ENCODE results near the gene OR2A1.
"Not testable (repeated sequence)": the region's sequence is repeated elsewhere in the genome, so short reads cannot be mapped to it uniquely, and the experiment has no call there.

OR2A1 gene

GRCh38 chr7:144305156-144305555, 7.1 kb upstream of the OR2A1 start:
- H3K4me1 ChIP-seq (ENCODE audit: control extremely low read depth in 1 of 4, control insufficient read depth in 4 of 4, insufficient read depth in 4 of 4, low read length in 3 of 4); H3K36me3 ChIP-seq (ENCODE audit: control insufficient read depth in 4 of 4, insufficient read depth in 4 of 4, low read length in 3 of 4); H3K27ac ChIP-seq (ENCODE audit: insufficient read depth in 1 of 2, low read depth in 1 of 2, low read length in 2 of 2, poor library complexity in 1 of 2, severe bottlenecking in 2 of 2); H3K27me3 ChIP-seq (replicated peaks in 2 of 5; ENCODE audit: control insufficient read depth in 4 of 5, insufficient read depth in 5 of 5, low read length in 4 of 5); H3K9me3 ChIP-seq (ENCODE audit: control extremely low read depth in 1 of 5, control insufficient read depth in 4 of 5, insufficient read depth in 2 of 5, low read depth in 1 of 5, low read length in 4 of 5); H3K4me3 ChIP-seq (ENCODE audit: control insufficient read depth in 1 of 7, extremely low read depth in 1 of 7, insufficient read depth in 4 of 7, low read depth in 2 of 7, low read length in 6 of 7); DNase-seq; CTCF ChIA-PET; POLR2A ChIA-PET: not testable (repeated sequence)
- WGBS (ENCODE audit: insufficient coverage), result no CpG with 5 or more reads among the region's 2 CpGs

GRCh38 chr7:144309702-144310101, 2.5 kb upstream of the OR2A1 start:
- CTCF ChIA-PET, result not testable (repeated sequence)

GRCh38 chr7:144311218-144311617, 1.0 kb upstream of the OR2A1 start:
- CTCF ChIA-PET; DNase-seq; H3K4me1 ChIP-seq (ENCODE audit: control extremely low read depth in 1 of 4, control insufficient read depth in 4 of 4, insufficient read depth in 4 of 4, low read length in 3 of 4); H3K9me3 ChIP-seq (ENCODE audit: control extremely low read depth in 1 of 5, control insufficient read depth in 4 of 5, insufficient read depth in 2 of 5, low read depth in 1 of 5, low read length in 4 of 5); H3K27me3 ChIP-seq (replicated peaks in 2 of 5; ENCODE audit: control insufficient read depth in 4 of 5, insufficient read depth in 5 of 5, low read length in 4 of 5); H3K27ac ChIP-seq (ENCODE audit: insufficient read depth in 1 of 2, low read depth in 1 of 2, low read length in 2 of 2, poor library complexity in 1 of 2, severe bottlenecking in 2 of 2); H3K4me3 ChIP-seq (ENCODE audit: control insufficient read depth in 1 of 7, extremely low read depth in 1 of 7, insufficient read depth in 4 of 7, low read depth in 2 of 7, low read length in 6 of 7); POLR2A ChIA-PET; H3K36me3 ChIP-seq (ENCODE audit: control insufficient read depth in 4 of 4, insufficient read depth in 4 of 4, low read length in 3 of 4): not testable (repeated sequence)
- WGBS (ENCODE audit: insufficient coverage), result no CpG with 5 or more reads among the region's 2 CpGs

More at GRCh38 chr7:144309702-144310101, 2.5 kb upstream of the OR2A1 start:
- H3K9me3 ChIP-seq (ENCODE audit: control extremely low read depth in 1 of 5, control insufficient read depth in 4 of 5, insufficient read depth in 2 of 5, low read depth in 1 of 5, low read length in 4 of 5); H3K4me3 ChIP-seq (ENCODE audit: control insufficient read depth in 1 of 7, extremely low read depth in 1 of 7, insufficient read depth in 4 of 7, low read depth in 2 of 7, low read length in 6 of 7); H3K27ac ChIP-seq (ENCODE audit: insufficient read depth in 1 of 2, low read depth in 1 of 2, low read length in 2 of 2, poor library complexity in 1 of 2, severe bottlenecking in 2 of 2); POLR2A ChIA-PET; DNase-seq; H3K27me3 ChIP-seq (replicated peaks in 2 of 5; ENCODE audit: control insufficient read depth in 4 of 5, insufficient read depth in 5 of 5, low read length in 4 of 5); H3K36me3 ChIP-seq (ENCODE audit: control insufficient read depth in 4 of 4, insufficient read depth in 4 of 4, low read length in 3 of 4); H3K4me1 ChIP-seq (ENCODE audit: control extremely low read depth in 1 of 4, control insufficient read depth in 4 of 4, insufficient read depth in 4 of 4, low read length in 3 of 4): not testable (repeated sequence)
- no CpG with 5 or more reads among the region's 2 CpGs for WGBS (ENCODE audit: insufficient coverage)

GRCh38 chr7:144317537-144317936, 5.3 kb downstream of the OR2A1 start:
- H3K4me3 ChIP-seq (ENCODE audit: control insufficient read depth in 1 of 7, extremely low read depth in 1 of 7, insufficient read depth in 4 of 7, low read depth in 2 of 7, low read length in 6 of 7); H3K36me3 ChIP-seq (ENCODE audit: control insufficient read depth in 4 of 4, insufficient read depth in 4 of 4, low read length in 3 of 4); DNase-seq; H3K9me3 ChIP-seq (ENCODE audit: control extremely low read depth in 1 of 5, control insufficient read depth in 4 of 5, insufficient read depth in 2 of 5, low read depth in 1 of 5, low read length in 4 of 5); H3K27ac ChIP-seq (ENCODE audit: insufficient read depth in 1 of 2, low read depth in 1 of 2, low read length in 2 of 2, poor library complexity in 1 of 2, severe bottlenecking in 2 of 2); H3K27me3 ChIP-seq (replicated peaks in 2 of 5; ENCODE audit: control insufficient read depth in 4 of 5, insufficient read depth in 5 of 5, low read length in 4 of 5); CTCF ChIA-PET; POLR2A ChIA-PET; H3K4me1 ChIP-seq (ENCODE audit: control extremely low read depth in 1 of 4, control insufficient read depth in 4 of 4, insufficient read depth in 4 of 4, low read length in 3 of 4): not testable (repeated sequence)
- no CpG with 5 or more reads among the region's 1 CpG for WGBS (ENCODE audit: insufficient coverage)

- DNase-seq; POLR2A ChIA-PET; H3K4me3 ChIP-seq (ENCODE audit: control insufficient read depth in 1 of 7, extremely low read depth in 1 of 7, insufficient read depth in 4 of 7, low read depth in 2 of 7, low read length in 6 of 7); H3K27ac ChIP-seq (ENCODE audit: insufficient read depth in 1 of 2, low read depth in 1 of 2, low read length in 2 of 2, poor library complexity in 1 of 2, severe bottlenecking in 2 of 2); H3K27me3 ChIP-seq (replicated peaks in 2 of 5; ENCODE audit: control insufficient read depth in 4 of 5, insufficient read depth in 5 of 5, low read length in 4 of 5); H3K9me3 ChIP-seq (ENCODE audit: control extremely low read depth in 1 of 5, control insufficient read depth in 4 of 5, insufficient read depth in 2 of 5, low read depth in 1 of 5, low read length in 4 of 5); CTCF ChIA-PET; H3K36me3 ChIP-seq (ENCODE audit: control insufficient read depth in 4 of 4, insufficient read depth in 4 of 4, low read length in 3 of 4); H3K4me1 ChIP-seq (ENCODE audit: control extremely low read depth in 1 of 4, control insufficient read depth in 4 of 4, insufficient read depth in 4 of 4, low read length in 3 of 4): not testable (repeated sequence)
- no CpG with 5 or more reads among the region's 2 CpGs for WGBS (ENCODE audit: insufficient coverage)
Measured at GRCh38 chr7:144319547-144319946, 7.3 kb downstream of the OR2A1 start.

GRCh38 chr7:144321677-144322206, 9.5 kb downstream of the OR2A1 start:
- H3K9me3 ChIP-seq (ENCODE audit: control extremely low read depth in 1 of 5, control insufficient read depth in 4 of 5, insufficient read depth in 2 of 5, low read depth in 1 of 5, low read length in 4 of 5); H3K4me1 ChIP-seq (ENCODE audit: control extremely low read depth in 1 of 4, control insufficient read depth in 4 of 4, insufficient read depth in 4 of 4, low read length in 3 of 4); POLR2A ChIA-PET; DNase-seq; H3K27ac ChIP-seq (ENCODE audit: insufficient read depth in 1 of 2, low read depth in 1 of 2, low read length in 2 of 2, poor library complexity in 1 of 2, severe bottlenecking in 2 of 2); CTCF ChIA-PET; H3K4me3 ChIP-seq (ENCODE audit: control insufficient read depth in 1 of 7, extremely low read depth in 1 of 7, insufficient read depth in 4 of 7, low read depth in 2 of 7, low read length in 6 of 7); H3K27me3 ChIP-seq (replicated peaks in 2 of 5; ENCODE audit: control insufficient read depth in 4 of 5, insufficient read depth in 5 of 5, low read length in 4 of 5); H3K36me3 ChIP-seq (ENCODE audit: control insufficient read depth in 4 of 4, insufficient read depth in 4 of 4, low read length in 3 of 4): not testable (repeated sequence)
- WGBS (ENCODE audit: insufficient coverage), result no CpG with 5 or more reads among the region's 3 CpGs

- DNase-seq; H3K4me3 ChIP-seq (ENCODE audit: control insufficient read depth in 1 of 7, extremely low read depth in 1 of 7, insufficient read depth in 4 of 7, low read depth in 2 of 7, low read length in 6 of 7); CTCF ChIA-PET; H3K27me3 ChIP-seq (replicated peaks in 2 of 5; ENCODE audit: control insufficient read depth in 4 of 5, insufficient read depth in 5 of 5, low read length in 4 of 5); H3K9me3 ChIP-seq (ENCODE audit: control extremely low read depth in 1 of 5, control insufficient read depth in 4 of 5, insufficient read depth in 2 of 5, low read depth in 1 of 5, low read length in 4 of 5); H3K27ac ChIP-seq (ENCODE audit: insufficient read depth in 1 of 2, low read depth in 1 of 2, low read length in 2 of 2, poor library complexity in 1 of 2, severe bottlenecking in 2 of 2); H3K4me1 ChIP-seq (ENCODE audit: control extremely low read depth in 1 of 4, control insufficient read depth in 4 of 4, insufficient read depth in 4 of 4, low read length in 3 of 4); H3K36me3 ChIP-seq (ENCODE audit: control insufficient read depth in 4 of 4, insufficient read depth in 4 of 4, low read length in 3 of 4); POLR2A ChIA-PET: not testable (repeated sequence)
- WGBS (ENCODE audit: insufficient coverage), result no CpG with 5 or more reads among the region's 4 CpGs
Measured at GRCh38 chr7:144323359-144323758, 11.1 kb downstream of the OR2A1 start.

All from common myeloid progenitor, CD34-positive (primary cell).